SK-N-SH treated with all-trans-retinoic acid at 6 μM for 48 hours (cell line): ENCODE results near the gene TSHZ2.
A peak's percentile ranks its signal among the peaks of the same experiment; 100 is the strongest.

Experiments
- ATAC-seq: fragments of 200-7000 bp; cut with Tn5 transposase; 3 replicates; pipeline ENCODE4 v1.9.1; 2020; ENCODE audit warnings: mild to moderate bottlenecking, moderate library complexity
- ARNTL ChIP-seq: fragments of 450-650 bp; formaldehyde crosslinking; IDR thresholded peaks from 2 replicates; pipeline ENCODE4 v1.5.0; 2020; ENCODE audit warnings: low read depth, mild to moderate bottlenecking, moderate library complexity, borderline replicate concordance
- BACH2 ChIP-seq: fragments of 250-450 bp; sonication (Bioruptor Pico); IDR thresholded peaks from 2 replicates; pipeline ENCODE4 v1.9.0; 2021; ENCODE audit warnings: mild to moderate bottlenecking, borderline replicate concordance
- CSDC2 ChIP-seq: fragments of 250-450 bp; sonication (Bioruptor Pico); IDR thresholded peaks from 2 replicates; pipeline ENCODE4 v1.5.0; 2020; ENCODE audit warnings: mild to moderate bottlenecking, moderate library complexity
- CSRNP3 ChIP-seq: fragments of 250-450 bp; sonication (Bioruptor Pico); IDR thresholded peaks from 2 replicates; pipeline ENCODE4 v1.5.1; 2021; ENCODE audit warnings: mild to moderate bottlenecking, moderate library complexity
- ESRRG ChIP-seq: fragments of 250-450 bp; sonication (Bioruptor Pico); IDR thresholded peaks from 2 replicates; pipeline ENCODE4 v1.6.1; 2021; ENCODE audit warnings: mild to moderate bottlenecking
- GLIS3 ChIP-seq: fragments of 250-450 bp; sonication (Bioruptor Pico); IDR thresholded peaks from 2 replicates; pipeline ENCODE4 v1.5.0; 2020; ENCODE audit warnings: mild to moderate bottlenecking, moderate library complexity
- ISL1 ChIP-seq: fragments of 250-450 bp; sonication (Bioruptor Pico); IDR thresholded peaks from 2 replicates; pipeline ENCODE4 v2.1.2; 2022; ENCODE audit warnings: mild to moderate bottlenecking, moderate library complexity
- OSR1 ChIP-seq: fragments of 250-450 bp; sonication (Bioruptor Pico); IDR thresholded peaks from 2 replicates; pipeline ENCODE4 v1.8.0; 2022; ENCODE audit warnings: moderate library complexity, mild to moderate bottlenecking, inconsistent platforms
- PATZ1 ChIP-seq: fragments of 250-450 bp; sonication (Bioruptor Pico); IDR thresholded peaks from 2 replicates; pipeline ENCODE4 v1.8.0; 2020; ENCODE audit warnings: mild to moderate bottlenecking, moderate library complexity, borderline replicate concordance
- POU6F1 ChIP-seq: fragments of 250-450 bp; sonication (Bioruptor Pico); IDR thresholded peaks from 2 replicates; pipeline ENCODE4 v1.8.0; 2021; ENCODE audit warnings: low read depth, mild to moderate bottlenecking, moderate library complexity, borderline replicate concordance
- PPARA ChIP-seq: fragments of 250-450 bp; sonication (Bioruptor Pico); IDR thresholded peaks from 2 replicates; pipeline ENCODE4 v1.5.0; 2020; ENCODE audit warnings: mild to moderate bottlenecking, borderline replicate concordance
- RARB ChIP-seq: fragments of 250-450 bp; sonication (Bioruptor Pico); IDR thresholded peaks from 2 replicates; pipeline ENCODE4 v1.8.0; 2021; ENCODE audit warnings: mild to moderate bottlenecking, moderate library complexity
- SNAI2 ChIP-seq: fragments of 250-450 bp; sonication (Bioruptor Pico); IDR thresholded peaks from 2 replicates; pipeline ENCODE4 v1.5.0; 2020; ENCODE audit warnings: mild to moderate bottlenecking, moderate library complexity
- TCF4 ChIP-seq: fragments of 250-450 bp; sonication (Bioruptor Pico); IDR thresholded peaks from 2 replicates; pipeline ENCODE4 v1.8.0; 2021; ENCODE audit warnings: mild to moderate bottlenecking, moderate library complexity, borderline replicate concordance
- TOX ChIP-seq: fragments of 250-450 bp; sonication (Bioruptor Pico); IDR thresholded peaks from 2 replicates; pipeline ENCODE4 v1.8.0; 2021; ENCODE audit warnings: mild to moderate bottlenecking, moderate library complexity, borderline replicate concordance
- ZFP30 ChIP-seq: fragments of 450-650 bp; formaldehyde crosslinking; IDR thresholded peaks from 2 replicates; pipeline ENCODE4 v1.5.0; 2022; ENCODE audit warnings: mild to moderate bottlenecking, moderate library complexity
- ZNF565 ChIP-seq: fragments of 450-650 bp; formaldehyde crosslinking; conservative IDR thresholded peaks from 2 replicates; pipeline ENCODE4 v1.5.0; 2020; ENCODE audit warnings: low read depth, mild to moderate bottlenecking, moderate library complexity
- ZNF70 ChIP-seq: fragments of 450-650 bp; formaldehyde crosslinking; IDR thresholded peaks from 2 replicates; pipeline ENCODE4 v1.5.0; 2020; ENCODE audit warnings: mild to moderate bottlenecking, moderate library complexity
- ZNF8 ChIP-seq: fragments of 450-650 bp; formaldehyde crosslinking; IDR thresholded peaks from 2 replicates; pipeline ENCODE4 v1.5.0; 2020; ENCODE audit warnings: mild to moderate bottlenecking, moderate library complexity
- TF ChIP-seq, protein P1 (sequence below): fragments of 250-450 bp; sonication (Bioruptor Pico); IDR thresholded peaks from 2 replicates; pipeline ENCODE4 v1.5.0; 2020; ENCODE audit warnings: mild to moderate bottlenecking, moderate library complexity
- TF ChIP-seq, protein P2 (sequence below): fragments of 250-450 bp; sonication (Bioruptor Pico); IDR thresholded peaks from 2 replicates; pipeline ENCODE4 v1.5.1; 2020; ENCODE audit warnings: low read depth, mild to moderate bottlenecking, moderate library complexity

Gene TSHZ2

DNA sequence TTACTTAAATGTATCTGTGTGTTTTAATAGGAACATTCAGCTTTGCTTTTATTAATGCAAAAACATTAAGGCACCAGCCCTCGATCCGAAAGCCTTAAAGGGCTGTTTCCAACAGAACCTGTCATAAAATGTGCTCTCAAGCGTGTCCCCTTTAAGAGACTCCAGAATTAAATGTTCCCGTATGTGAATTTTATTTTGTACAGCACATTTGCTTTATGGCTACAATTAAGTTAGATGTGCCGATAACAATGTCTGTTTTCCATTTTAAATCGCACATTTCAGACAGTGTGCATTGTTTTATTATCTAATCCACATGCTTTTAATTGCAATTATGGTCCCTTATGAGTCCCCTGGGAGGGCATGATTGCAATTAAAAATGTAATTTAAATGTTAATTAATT is 198.9 kb downstream of the TSHZ2 start:
- no peak for ATAC-seq
- TF ChIP-seq, protein P1, sequence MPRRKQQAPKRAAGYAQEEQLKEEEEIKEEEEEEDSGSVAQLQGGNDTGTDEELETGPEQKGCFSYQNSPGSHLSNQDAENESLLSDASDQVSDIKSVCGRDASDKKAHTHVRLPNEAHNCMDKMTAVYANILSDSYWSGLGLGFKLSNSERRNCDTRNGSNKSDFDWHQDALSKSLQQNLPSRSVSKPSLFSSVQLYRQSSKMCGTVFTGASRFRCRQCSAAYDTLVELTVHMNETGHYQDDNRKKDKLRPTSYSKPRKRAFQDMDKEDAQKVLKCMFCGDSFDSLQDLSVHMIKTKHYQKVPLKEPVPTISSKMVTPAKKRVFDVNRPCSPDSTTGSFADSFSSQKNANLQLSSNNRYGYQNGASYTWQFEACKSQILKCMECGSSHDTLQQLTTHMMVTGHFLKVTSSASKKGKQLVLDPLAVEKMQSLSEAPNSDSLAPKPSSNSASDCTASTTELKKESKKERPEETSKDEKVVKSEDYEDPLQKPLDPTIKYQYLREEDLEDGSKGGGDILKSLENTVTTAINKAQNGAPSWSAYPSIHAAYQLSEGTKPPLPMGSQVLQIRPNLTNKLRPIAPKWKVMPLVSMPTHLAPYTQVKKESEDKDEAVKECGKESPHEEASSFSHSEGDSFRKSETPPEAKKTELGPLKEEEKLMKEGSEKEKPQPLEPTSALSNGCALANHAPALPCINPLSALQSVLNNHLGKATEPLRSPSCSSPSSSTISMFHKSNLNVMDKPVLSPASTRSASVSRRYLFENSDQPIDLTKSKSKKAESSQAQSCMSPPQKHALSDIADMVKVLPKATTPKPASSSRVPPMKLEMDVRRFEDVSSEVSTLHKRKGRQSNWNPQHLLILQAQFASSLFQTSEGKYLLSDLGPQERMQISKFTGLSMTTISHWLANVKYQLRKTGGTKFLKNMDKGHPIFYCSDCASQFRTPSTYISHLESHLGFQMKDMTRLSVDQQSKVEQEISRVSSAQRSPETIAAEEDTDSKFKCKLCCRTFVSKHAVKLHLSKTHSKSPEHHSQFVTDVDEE (CRISPR knock-in tag) = peak; percentile 71; the same call in 1 of the 2 replicates
- no peak for TF ChIP-seq PATZ1 (CRISPR knock-in tag)
- no peak for TF ChIP-seq CSDC2
- TF ChIP-seq ZNF565 (CRISPR knock-in tag) = 0 out of 2 replicates have a peak, but pooled peaks have one; percentile 37
- TF ChIP-seq CSRNP3 (CRISPR knock-in tag) = no peak
- no peak for TF ChIP-seq ZNF8 (CRISPR knock-in tag)
- no peak for TF ChIP-seq POU6F1
- peak; percentile 99 for TF ChIP-seq TCF4 (CRISPR knock-in tag)

GRCh38 chr20:53174454-53174853 is 202.3 kb downstream of the TSHZ2 start:
- no peak for ATAC-seq
- TF ChIP-seq ARNTL (no peak), SNAI2 (no peak), TCF4 (CRISPR knock-in tag) (no peak)

DNA sequence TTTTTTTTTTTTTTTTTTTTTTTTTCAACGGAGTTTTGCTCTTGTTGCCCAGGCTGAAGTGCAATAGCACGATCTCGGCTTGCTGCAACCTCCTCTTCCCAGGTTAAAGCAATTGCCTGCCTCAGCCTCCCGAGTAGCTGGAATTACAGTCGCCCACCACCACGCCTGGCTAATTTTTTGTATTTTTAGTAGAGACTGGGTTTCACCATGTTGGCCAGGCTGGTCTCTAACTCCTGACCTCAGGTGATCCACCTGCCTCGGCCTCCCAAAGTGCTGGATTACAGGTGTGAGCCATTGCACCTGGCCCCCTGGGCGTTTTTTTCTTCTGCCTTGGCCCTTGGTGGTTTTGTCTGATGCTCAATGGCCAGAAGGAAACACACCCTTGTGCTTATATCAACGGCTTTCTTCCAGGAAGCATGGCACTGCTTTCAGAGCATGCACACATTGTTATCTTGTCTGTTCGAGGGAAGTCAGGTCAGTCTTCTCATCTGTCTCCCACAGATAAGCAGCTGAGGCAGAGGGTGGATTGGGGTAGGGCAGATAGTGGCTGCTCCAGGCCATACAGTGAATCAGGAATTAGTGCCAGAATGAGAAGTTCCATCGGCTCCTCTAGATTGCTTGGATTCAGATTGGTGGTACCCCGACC is 203.1 kb downstream of the TSHZ2 start:
- no peak for TF ChIP-seq ARNTL
- TF ChIP-seq ZNF8 (CRISPR knock-in tag) = no peak
- no peak for TF ChIP-seq TOX (CRISPR knock-in tag)
- TF ChIP-seq POU6F1 = no peak
- no peak for TF ChIP-seq ESRRG (CRISPR knock-in tag)
- no peak for TF ChIP-seq ZFP30 (CRISPR knock-in tag)
- no peak for TF ChIP-seq ZNF70 (CRISPR knock-in tag)
- TF ChIP-seq, protein P1 (CRISPR knock-in tag) = no peak
- TF ChIP-seq TCF4 (CRISPR knock-in tag) = no peak
- no peak for TF ChIP-seq RARB
- TF ChIP-seq, protein P2, sequence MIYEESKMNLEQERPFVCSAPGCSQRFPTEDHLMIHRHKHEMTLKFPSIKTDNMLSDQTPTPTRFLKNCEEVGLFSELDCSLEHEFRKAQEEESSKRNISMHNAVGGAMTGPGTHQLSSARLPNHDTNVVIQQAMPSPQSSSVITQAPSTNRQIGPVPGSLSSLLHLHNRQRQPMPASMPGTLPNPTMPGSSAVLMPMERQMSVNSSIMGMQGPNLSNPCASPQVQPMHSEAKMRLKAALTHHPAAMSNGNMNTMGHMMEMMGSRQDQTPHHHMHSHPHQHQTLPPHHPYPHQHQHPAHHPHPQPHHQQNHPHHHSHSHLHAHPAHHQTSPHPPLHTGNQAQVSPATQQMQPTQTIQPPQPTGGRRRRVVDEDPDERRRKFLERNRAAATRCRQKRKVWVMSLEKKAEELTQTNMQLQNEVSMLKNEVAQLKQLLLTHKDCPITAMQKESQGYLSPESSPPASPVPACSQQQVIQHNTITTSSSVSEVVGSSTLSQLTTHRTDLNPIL (CRISPR knock-in tag) = no peak
- no peak for TF ChIP-seq SNAI2
- TF ChIP-seq GLIS3 (CRISPR knock-in tag) = no peak
- TF ChIP-seq ISL1 (CRISPR knock-in tag) = no peak
- no peak for TF ChIP-seq PPARA (CRISPR knock-in tag)
- TF ChIP-seq BACH2 (CRISPR knock-in tag) = no peak
- no peak for TF ChIP-seq OSR1 (CRISPR knock-in tag)
- no peak for TF ChIP-seq ZNF565 (CRISPR knock-in tag)
- no peak for TF ChIP-seq CSRNP3 (CRISPR knock-in tag)
- no peak for ATAC-seq
